HEK293 (cell line): ENCODE data around the gene SLC22A31.
"Not testable (repeated sequence)": the region's sequence is repeated elsewhere in the genome, so short reads cannot be mapped to it uniquely, and the experiment has no call there.

Source experiments
- CTCF ChIA-PET: fragments of 350-600 bp; formaldehyde crosslinking; extraction: SDS; loops from one replicate; lab custom pipeline; 2021; ENCODE audit warnings: antibody characterized with exemption; lab: Yijun Ruan, JAX
- POLR2A ChIA-PET: fragments of 300-600 bp; formaldehyde crosslinking; extraction: SDS; loops from one replicate; lab custom pipeline; 2020; ENCODE audit warnings: antibody characterized with exemption, inconsistent platforms; lab: Yijun Ruan, JAX
- H3K27ac ChIP-seq: fragments of 200-500 bp; sonication (Bioruptor generic); 2 replicates; pipeline ENCODE4 v1.5.1; 2014; ENCODE audit warnings: low read depth, low read length, control low read depth, inconsistent platforms; ENCODE audit errors: extremely low read depth
- H3K36me3 ChIP-seq, 2 experiments: fragments of 200-500 bp in 1 of 2; sonication (Bioruptor generic) in 1 of 2; 1 replicate in 1 of 2; 2 replicates in 1 of 2; pipeline ENCODE4 v1.5.1; 2014 to 2017; ENCODE audit warnings: inconsistent platforms in 2 of 2, low read length in 2 of 2; ENCODE audit not compliant: control insufficient read depth in 2 of 2, insufficient read depth in 1 of 2
- H3K4me1 ChIP-seq: fragments of 200-500 bp; sonication (Bioruptor generic); 2 replicates; pipeline ENCODE4 v1.5.1; 2014; ENCODE audit warnings: mild to moderate bottlenecking, low read length, inconsistent platforms; ENCODE audit not compliant: control insufficient read depth, insufficient read depth
- H3K4me3 ChIP-seq: 2 replicates; pipeline ENCODE4 v1.5.1; 2011; ENCODE audit warnings: low read depth, mild to moderate bottlenecking, control low read depth, low read length, moderate library complexity
- H3K9me3 ChIP-seq: fragments of 200-500 bp; sonication (Bioruptor generic); 2 replicates; pipeline ENCODE4 v1.5.1; 2014; ENCODE audit warnings: low read depth, low read length, inconsistent platforms; ENCODE audit not compliant: control insufficient read depth, insufficient read depth
- CTCF ChIP-seq: fragments of 450-650 bp; formaldehyde crosslinking; IDR thresholded peaks from 2 replicates; pipeline ENCODE4 v1.5.1; 2016; ENCODE audit warnings: missing biosample characterization, missing genetic modification characterization
- GLIS2 ChIP-seq: fragments of 450-650 bp; formaldehyde crosslinking; IDR thresholded peaks from 2 replicates; pipeline ENCODE4 v1.5.1; 2016; ENCODE audit warnings: missing biosample characterization, missing genetic modification characterization
- KLF9 ChIP-seq: fragments of 450-650 bp; formaldehyde crosslinking; IDR thresholded peaks from 2 replicates; pipeline ENCODE4 v1.5.1; 2016; ENCODE audit warnings: missing biosample characterization, missing genetic modification characterization, low read depth
- PATZ1 ChIP-seq: fragments of 450-650 bp; formaldehyde crosslinking; IDR thresholded peaks from 2 replicates; pipeline ENCODE4 v1.5.1; 2016; ENCODE audit warnings: missing biosample characterization, missing genetic modification characterization
- SP2 ChIP-seq: fragments of 450-650 bp; formaldehyde crosslinking; IDR thresholded peaks from 2 replicates; pipeline ENCODE4 v1.5.1; 2016; ENCODE audit warnings: missing biosample characterization, missing genetic modification characterization
- SP3 ChIP-seq: fragments of 450-650 bp; formaldehyde crosslinking; IDR thresholded peaks from 2 replicates; pipeline ENCODE4 v1.5.1; 2016; ENCODE audit warnings: missing biosample characterization, missing genetic modification characterization
- ZBTB26 ChIP-seq: fragments of 450-650 bp; formaldehyde crosslinking; optimal IDR thresholded peaks from 2 replicates; pipeline ENCODE3; 2016; ENCODE audit warnings: missing biosample characterization, mild to moderate bottlenecking, missing genetic modification characterization
- ZBTB7A ChIP-seq: fragments of 450-650 bp; formaldehyde crosslinking; IDR thresholded peaks from 2 replicates; pipeline ENCODE4 v1.5.1; 2016; ENCODE audit warnings: low read depth, missing biosample characterization, missing genetic modification characterization
- ZIC2 ChIP-seq: fragments of 450-650 bp; formaldehyde crosslinking; IDR thresholded peaks from 2 replicates; pipeline ENCODE4 v1.5.1; 2016; ENCODE audit warnings: missing biosample characterization, missing genetic modification characterization
- ZNF10 ChIP-seq: fragments of 450-650 bp; formaldehyde crosslinking; IDR thresholded peaks from 2 replicates; pipeline ENCODE4 v1.5.1; 2017; ENCODE audit warnings: missing biosample characterization, missing genetic modification characterization
- ZNF335 ChIP-seq: fragments of 450-650 bp; formaldehyde crosslinking; conservative IDR thresholded peaks from 2 replicates; pipeline ENCODE4 v1.5.1; 2016; ENCODE audit warnings: missing biosample characterization, missing genetic modification characterization
- ZNF341 ChIP-seq: fragments of 450-650 bp; formaldehyde crosslinking; IDR thresholded peaks from 2 replicates; pipeline ENCODE4; 2016; ENCODE audit warnings: low read depth, missing biosample characterization, missing genetic modification characterization
- ZNF394 ChIP-seq: fragments of 450-650 bp; formaldehyde crosslinking; IDR thresholded peaks from 2 replicates; pipeline ENCODE4 v1.5.1; 2016; ENCODE audit warnings: missing biosample characterization, missing genetic modification characterization, mild to moderate bottlenecking, moderate library complexity, borderline replicate concordance
- ZNF600 ChIP-seq: fragments of 450-650 bp; formaldehyde crosslinking; IDR thresholded peaks from 2 replicates; pipeline ENCODE4 v1.5.1; 2016; ENCODE audit warnings: missing biosample characterization, missing genetic modification characterization
- ZNF692 ChIP-seq: fragments of 450-650 bp; formaldehyde crosslinking; IDR thresholded peaks from 2 replicates; pipeline ENCODE4 v1.5.1; 2016; ENCODE audit warnings: missing biosample characterization, missing genetic modification characterization
- ZNF76 ChIP-seq: fragments of 450-650 bp; formaldehyde crosslinking; IDR thresholded peaks from 2 replicates; pipeline ENCODE4; 2016; ENCODE audit warnings: low read depth, missing biosample characterization, missing genetic modification characterization, borderline replicate concordance

SLC22A31 gene

GRCh38 chr16:89192956-89193575 is 7.3 kb downstream of the SLC22A31 start:
- H3K9me3 ChIP-seq: no peaks in the 10 kb centered on the region
- no peaks in the 10 kb centered on the region for H3K36me3 ChIP-seq
- TF ChIP-seq KLF9 (tag by site-specific recombination) (0 out of 2 replicates have a peak, but pooled peaks have one; percentile 19), SP2 (tag by site-specific recombination) (peak; percentile 35; the same call in 1 of the 2 replicates), ZNF394 (no peak)
- CTCF ChIA-PET: interaction anchor here (1.3 kb wide), 1 partner anchor 26 kb away, joined by 8 read pairs; no protein-coding TSS in a partner anchor
- H3K4me1 ChIP-seq: no peaks in the 10 kb centered on the region
- POLR2A ChIA-PET: interaction anchor here (0.5 to 1.5 kb wide), 9 partner anchors 8 to 383 kb away, joined by 3 to 11 read pairs (median 4); partner anchors contain the start of genes CDH15 and ZNF778
- no peak overlapping the region for H3K4me3 ChIP-seq
- H3K27ac ChIP-seq: no peak overlapping the region

GRCh38 chr16:89192186-89192955 is 8.0 kb downstream of the SLC22A31 start:
- not testable (repeated sequence) for H3K4me1 ChIP-seq, H3K36me3 ChIP-seq, H3K9me3 ChIP-seq, H3K27ac ChIP-seq
- POLR2A ChIA-PET: interaction anchor here (0.7 to 1.5 kb wide), 8 partner anchors 9 to 383 kb away, joined by 3 to 11 read pairs (median 4); partner anchors contain the start of genes CDH15 and ZNF778
- CTCF ChIA-PET: interaction anchor here (1.3 kb wide), 1 partner anchor 25 kb away, joined by 8 read pairs; no protein-coding TSS in a partner anchor
- TF ChIP-seq ZNF692 (tag by site-specific recombination) (peak; percentile 17; the same call in 1 of the 2 replicates), ZIC2 (tag by site-specific recombination) (0 out of 2 replicates have a peak, but pooled peaks have one; percentile 24), GLIS2 (peak; percentile 84), SP3 (tag by site-specific recombination) (0 out of 2 replicates have a peak, but pooled peaks have one; percentile 22), KLF9 (tag by site-specific recombination) (0 out of 2 replicates have a peak, but pooled peaks have one; percentile 59), CTCF (tag by site-specific recombination) (0 out of 2 replicates have a peak, but pooled peaks have one; percentile 14), PATZ1 (tag by site-specific recombination) (peak; percentile 64), ZNF76 (tag by site-specific recombination) (0 out of 2 replicates have a peak, but pooled peaks have one; percentile 27), ZBTB26 (peak; percentile 54), ZBTB7A (tag by site-specific recombination) (peak; percentile 66; the same call in 1 of the 2 replicates), SP2 (tag by site-specific recombination) (peak; percentile 42), ZNF600 (tag by site-specific recombination) (peak; percentile 51), ZNF335 (tag by site-specific recombination) (peak; percentile 46), ZNF341 (tag by site-specific recombination) (peak; percentile 89), ZNF10 (tag by site-specific recombination) (peak; percentile 87)
- peak overlapping the region; percentile 9 for H3K4me3 ChIP-seq
